OCI-LY1 (cell line): Measurements from ENCODE around the gene SCIN.
A peak's percentile ranks its signal among the peaks of the same experiment; 100 is the strongest.

Source experiments
- H2AFZ ChIP-seq: fragments of 200-600 bp; sonication (generic), shearing (Covaris generic); 2 replicates; pipeline ENCODE4 v1.6.0; 2014; ENCODE audit warnings: antibody characterized with exemption, mild to moderate bottlenecking, low read length
- H3F3A ChIP-seq: fragments of 200-600 bp; sonication (generic), shearing (Covaris generic); 2 replicates; pipeline ENCODE4 v1.6.0; 2014; ENCODE audit warnings: mild to moderate bottlenecking, antibody characterized with exemption, low read length, moderate library complexity; ENCODE audit not compliant: insufficient read depth
- H3K27ac ChIP-seq: fragments of 200-600 bp; sonication (generic); 2 replicates; pipeline ENCODE4 v1.5.1; 2014; ENCODE audit warnings: low read length, mixed run types, mild to moderate bottlenecking, low read depth; ENCODE audit not compliant: poor library complexity, severe bottlenecking
- H3K27me3 ChIP-seq: fragments of 200-600 bp; sonication (generic); 2 replicates; pipeline ENCODE4 v1.6.0; 2014; ENCODE audit warnings: antibody characterized with exemption, mild to moderate bottlenecking, low read length, moderate library complexity; ENCODE audit not compliant: insufficient read depth
- H3K36me3 ChIP-seq: fragments of 200-600 bp; sonication (generic); 2 replicates; pipeline ENCODE4 v1.6.1; 2014; ENCODE audit warnings: mild to moderate bottlenecking, antibody characterized with exemption, low read length, moderate library complexity, mixed read lengths; ENCODE audit not compliant: insufficient read depth
- H3K4me1 ChIP-seq: fragments of 200-600 bp; sonication (generic); 2 replicates; pipeline ENCODE4 v1.5.1; 2014; ENCODE audit warnings: mild to moderate bottlenecking, low read length, moderate library complexity; ENCODE audit not compliant: insufficient read depth, severe bottlenecking
- H3K4me2 ChIP-seq: fragments of 200-600 bp; sonication (generic), shearing (Covaris generic); 2 replicates; pipeline ENCODE4 v1.6.1; 2014; ENCODE audit warnings: low read length
- H3K4me3 ChIP-seq: fragments of 200-600 bp; sonication (generic); 2 replicates; pipeline ENCODE4 v1.5.1; 2014; ENCODE audit warnings: low read length, low read depth, mild to moderate bottlenecking, mixed read lengths; ENCODE audit not compliant: poor library complexity, severe bottlenecking
- H3K79me2 ChIP-seq: fragments of 200-600 bp; shearing (Covaris generic); 2 replicates; pipeline ENCODE4 v1.6.1; 2016; ENCODE audit warnings: mixed run types, low read length, mixed read lengths; ENCODE audit not compliant: insufficient read depth
- H3K9ac ChIP-seq: fragments of 200-600 bp; sonication (generic), shearing (Covaris generic); 2 replicates; pipeline ENCODE4 v1.6.1; 2014; ENCODE audit warnings: mild to moderate bottlenecking, low read length, mixed read lengths
- H3K9me2 ChIP-seq: fragments of 200-600 bp; sonication (generic), shearing (Covaris generic); 2 replicates; pipeline ENCODE4 v1.6.1; 2014; ENCODE audit warnings: low read depth, mild to moderate bottlenecking, low read length, mixed read lengths
- H3K9me3 ChIP-seq: fragments of 200-600 bp; shearing (Covaris generic); 2 replicates; pipeline ENCODE4 v1.6.1; 2014; ENCODE audit warnings: low read length, mixed read lengths
- H4K20me1 ChIP-seq: fragments of 200-600 bp; sonication (generic), shearing (Covaris generic); 2 replicates; pipeline ENCODE4 v1.6.0; 2016; ENCODE audit warnings: mild to moderate bottlenecking, low read length; ENCODE audit not compliant: insufficient read depth
- EZH2 ChIP-seq: fragments of 200-600 bp; sonication (generic), shearing (Covaris generic); IDR thresholded peaks from 2 replicates; pipeline ENCODE4 v1.8.0; 2017; ENCODE audit warnings: borderline replicate concordance, mixed run types, mild to moderate bottlenecking, antibody characterized with exemption, low read length, moderate library complexity, mixed read lengths
- TF ChIP-seq, protein P1 (sequence below): fragments of 200-600 bp; sonication (generic), shearing (Covaris generic); IDR thresholded peaks from 2 replicates; pipeline ENCODE4 v1.5.1; 2017; ENCODE audit warnings: mild to moderate bottlenecking, antibody characterized with exemption, low read length, moderate library complexity, mixed read lengths

The SCIN gene

DNA sequence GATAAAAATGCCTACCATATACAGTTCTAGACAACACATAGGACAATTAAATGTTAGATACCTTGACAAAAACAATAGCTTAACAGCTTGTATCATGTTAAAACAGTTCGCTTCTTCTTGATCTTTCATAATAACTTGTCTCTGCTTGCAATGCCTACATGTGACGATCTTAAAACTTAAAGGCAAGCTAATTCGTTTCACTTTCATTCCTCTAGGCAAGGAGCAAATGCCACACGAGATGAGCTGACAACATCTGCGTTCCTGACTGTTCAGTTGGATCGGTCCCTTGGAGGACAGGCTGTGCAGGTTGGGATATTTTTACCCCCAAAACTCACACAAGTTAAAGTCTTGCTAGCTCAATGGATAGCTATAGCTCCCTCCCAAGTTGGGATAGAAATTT is 65.3 kb downstream of the SCIN start:
- Histone ChIP-seq H3K4me2 (peak overlapping the region; percentile 24; the same call in 1 of the 2 replicates), H3K9me3 (no peaks in the 10 kb centered on the region), H3K36me3 (no peaks in the 10 kb centered on the region), H3K9me2 (no peaks in the 10 kb centered on the region), H3K27me3 (no peaks in the 10 kb centered on the region), H3K4me1 (no peaks in the 10 kb centered on the region), H4K20me1 (no peaks in the 10 kb centered on the region), H3K27ac (no peak overlapping the region), H3K9ac (no peak overlapping the region), H3K4me3 (no peak overlapping the region), H2AFZ (no peak overlapping the region), H3K79me2 (no peaks in the 10 kb centered on the region), H3F3A (no peaks in the 10 kb centered on the region)
- TF ChIP-seq, protein P1, sequence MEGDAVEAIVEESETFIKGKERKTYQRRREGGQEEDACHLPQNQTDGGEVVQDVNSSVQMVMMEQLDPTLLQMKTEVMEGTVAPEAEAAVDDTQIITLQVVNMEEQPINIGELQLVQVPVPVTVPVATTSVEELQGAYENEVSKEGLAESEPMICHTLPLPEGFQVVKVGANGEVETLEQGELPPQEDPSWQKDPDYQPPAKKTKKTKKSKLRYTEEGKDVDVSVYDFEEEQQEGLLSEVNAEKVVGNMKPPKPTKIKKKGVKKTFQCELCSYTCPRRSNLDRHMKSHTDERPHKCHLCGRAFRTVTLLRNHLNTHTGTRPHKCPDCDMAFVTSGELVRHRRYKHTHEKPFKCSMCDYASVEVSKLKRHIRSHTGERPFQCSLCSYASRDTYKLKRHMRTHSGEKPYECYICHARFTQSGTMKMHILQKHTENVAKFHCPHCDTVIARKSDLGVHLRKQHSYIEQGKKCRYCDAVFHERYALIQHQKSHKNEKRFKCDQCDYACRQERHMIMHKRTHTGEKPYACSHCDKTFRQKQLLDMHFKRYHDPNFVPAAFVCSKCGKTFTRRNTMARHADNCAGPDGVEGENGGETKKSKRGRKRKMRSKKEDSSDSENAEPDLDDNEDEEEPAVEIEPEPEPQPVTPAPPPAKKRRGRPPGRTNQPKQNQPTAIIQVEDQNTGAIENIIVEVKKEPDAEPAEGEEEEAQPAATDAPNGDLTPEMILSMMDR = no peak
- no peak for TF ChIP-seq EZH2

- Histone ChIP-seq H3K4me1 (no peaks in the 10 kb centered on the region), H3K79me2 (no peaks in the 10 kb centered on the region), H3K27me3 (no peaks in the 10 kb centered on the region), H4K20me1 (no peaks in the 10 kb centered on the region), H3K4me3 (no peak overlapping the region), H2AFZ (no peak overlapping the region), H3K9me3 (no peaks in the 10 kb centered on the region), H3K27ac (no peak overlapping the region), H3K36me3 (no peaks in the 10 kb centered on the region), H3F3A (no peaks in the 10 kb centered on the region), H3K9me2 (no peaks in the 10 kb centered on the region), H3K9ac (no peak overlapping the region), H3K4me2 (no peak overlapping the region)
- no peak for TF ChIP-seq EZH2
- TF ChIP-seq, protein P1 = no peak
Measured at GRCh38 chr7:12637328-12637727, 66.8 kb downstream of the SCIN start.

GRCh38 chr7:12637819-12638592 is 67.5 kb downstream of the SCIN start:
- Histone ChIP-seq H3K4me2 (no peak overlapping the region), H3K4me1 (no peaks in the 10 kb centered on the region), H3K27me3 (no peaks in the 10 kb centered on the region), H3K9ac (no peak overlapping the region), H3K4me3 (no peak overlapping the region), H3F3A (no peaks in the 10 kb centered on the region), H3K27ac (no peak overlapping the region), H4K20me1 (no peaks in the 10 kb centered on the region), H2AFZ (no peak overlapping the region), H3K9me2 (no peaks in the 10 kb centered on the region), H3K79me2 (no peaks in the 10 kb centered on the region), H3K36me3 (no peaks in the 10 kb centered on the region), H3K9me3 (no peaks in the 10 kb centered on the region)
- TF ChIP-seq EZH2 = no peak
- TF ChIP-seq, protein P1 = no peak
